H1 (cell line): ENCODE measurements around the gene ITGA6. TPM values are rescaled to one million over a fixed set of nuclear protein-coding genes. Genes with fewer than 3 reads are reported as not detected.

Source experiments
- BCL11A ChIP-seq, 2 experiments: IDR thresholded peaks; one replicate each; pipeline ENCODE4 v1.6.1; 2011; ENCODE audit warnings: low read depth in 2 of 2, low read length in 2 of 2, mild to moderate bottlenecking in 2 of 2
- KDM4A ChIP-seq: IDR thresholded peaks from one replicate; pipeline ENCODE4 v1.7.1; 2012; ENCODE audit warnings: low read depth, mild to moderate bottlenecking, moderate library complexity, low read length, inconsistent platforms; ENCODE audit not compliant: severe bottlenecking
- polyA plus RNA-seq, 7 experiments: library from polyadenylated mRNA; depleted of rRNA in 3 of 7; stranded (reverse) in 5 of 7; unstranded in 2 of 7; fragments of >200 nt in 5 of 7; fragments of 200-250 nt in 2 of 7; gene quantifications; 1 replicate in 5 of 7; 2 replicates in 1 of 7; 4 replicates in 1 of 7; pipeline versions ENCODE4 v1.2.1 to v1.2.3, GENCODE V29; 2011 to 2013; ENCODE audit warnings: missing spikeins in 2 of 7, mixed read lengths in 2 of 7
- total RNA-seq: library from RNA; stranded (reverse); fragmentation: NEBNext Ultra II Directional; extraction: Animal tissue kit (Norgen Biotek cat#: 25700); gene quantifications from 2 replicates; pipeline ENCODE4 v1.2.1, GENCODE V29; 2021
- TF ChIP-seq, protein P1 (sequence below): IDR thresholded peaks from 2 replicates; pipeline ENCODE4 v1.6.1; 2011; ENCODE audit warnings: low read depth, mild to moderate bottlenecking, low read length; ENCODE audit not compliant: insufficient read depth

Gene ITGA6
- total and polyA plus RNA-seq, 2 of the 8 experiments (the other 6 are each of a cell fraction or from before 2014, with no cell fraction given) = 26.9 to 118 TPM

DNA sequence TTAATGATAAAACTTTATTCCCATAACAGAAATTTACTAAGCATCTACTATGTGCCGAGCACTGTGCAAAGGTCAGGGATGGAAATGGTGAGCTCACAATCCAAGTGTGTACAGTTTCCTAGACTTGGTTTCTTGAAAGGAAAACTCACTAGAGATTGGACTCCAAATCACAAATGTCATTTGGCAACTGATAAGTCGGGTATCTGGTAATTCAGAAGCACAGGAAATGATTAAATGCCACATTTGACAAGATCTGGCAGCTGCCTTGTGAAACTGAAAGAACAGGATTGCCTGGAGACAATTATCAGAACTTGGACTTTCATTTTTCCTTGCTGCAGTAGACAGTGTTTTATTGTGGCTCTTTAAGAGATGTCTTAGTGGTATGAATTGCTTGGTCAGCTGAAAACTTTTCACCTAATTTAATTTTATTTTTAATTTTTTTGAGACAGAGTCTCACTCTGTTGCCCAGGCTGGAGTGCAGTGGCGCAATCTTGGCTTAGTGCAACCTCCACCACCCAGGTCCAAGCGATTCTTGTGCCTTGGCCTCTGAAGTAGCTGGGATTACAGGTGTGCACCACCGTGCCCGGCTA, 19.2 kb downstream of the ITGA6 start (continued):
- TF ChIP-seq, protein P1, sequence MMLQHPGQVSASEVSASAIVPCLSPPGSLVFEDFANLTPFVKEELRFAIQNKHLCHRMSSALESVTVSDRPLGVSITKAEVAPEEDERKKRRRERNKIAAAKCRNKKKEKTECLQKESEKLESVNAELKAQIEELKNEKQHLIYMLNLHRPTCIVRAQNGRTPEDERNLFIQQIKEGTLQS = no peak
- no peak for TF ChIP-seq KDM4A
- no peak for TF ChIP-seq BCL11A (IDR thresholded peaks at IDR 0.05; ENCODE audit: low read depth in 2 of 2, low read length in 2 of 2)
